ENCODE results near the gene SNX24.

Gene SNX24

GRCh38 chr5:122919969-122920368 lies 74.6 kb downstream of the SNX24 start:
- DNase-seq (ENCODE audit: low read depth, low spot score) = no peak

GRCh38 chr5:122921826-122922225 lies 76.4 kb downstream of the SNX24 start:
- DNase-seq (ENCODE audit: low read depth, low spot score) = no peak

GRCh38 chr5:122924203-122924602 lies 78.8 kb downstream of the SNX24 start:
- DNase-seq (ENCODE audit: low read depth, low spot score) = no peak

GRCh38 chr5:122924719-122925395 lies 79.4 kb downstream of the SNX24 start:
- DNase-seq (ENCODE audit: low read depth, low spot score) = no peak

- DNase-seq (ENCODE audit: low read depth, low spot score) = no peak
These were observed 83.6 kb downstream of the SNX24 start for GRCh38 chr5:122929001-122929400.

GRCh38 chr5:122929980-122930379 lies 84.6 kb downstream of the SNX24 start:
- DNase-seq (ENCODE audit: low read depth, low spot score) = no peak

- no peak for DNase-seq (ENCODE audit: low read depth, low spot score)
These were observed 88.5 kb downstream of the SNX24 start for GRCh38 chr5:122933956-122934355.

- no peak for DNase-seq (ENCODE audit: low read depth, low spot score)
These were observed 90.7 kb downstream of the SNX24 start for GRCh38 chr5:122936088-122936487.

GRCh38 chr5:122937914-122938313 lies 92.5 kb downstream of the SNX24 start:
- DNase-seq (ENCODE audit: low read depth, low spot score) = no peak

GRCh38 chr5:122940890-122941289 lies 95.5 kb downstream of the SNX24 start:
- no peak for DNase-seq (ENCODE audit: low read depth, low spot score)

- no peak for DNase-seq (ENCODE audit: low read depth, low spot score)
These were observed 96.3 kb downstream of the SNX24 start for GRCh38 chr5:122941737-122942136.

GRCh38 chr5:122942164-122942914 lies 96.9 kb downstream of the SNX24 start:
- DNase-seq (ENCODE audit: low read depth, low spot score) = no peak

- no peak for DNase-seq (ENCODE audit: low read depth, low spot score)
These were observed 97.8 kb downstream of the SNX24 start for GRCh38 chr5:122943050-122943698.

- DNase-seq (ENCODE audit: low read depth, low spot score) = no peak
These were observed 98.6 kb downstream of the SNX24 start for GRCh38 chr5:122944051-122944450.

GRCh38 chr5:122947372-122947771 lies 102.0 kb downstream of the SNX24 start:
- DNase-seq (ENCODE audit: low read depth, low spot score) = no peak

GRCh38 chr5:122947772-122948171 lies 102.4 kb downstream of the SNX24 start:
- no peak for DNase-seq (ENCODE audit: low read depth, low spot score)

- no peak for DNase-seq (ENCODE audit: low read depth, low spot score)
These were observed 102.9 kb downstream of the SNX24 start for GRCh38 chr5:122948319-122948718.

GRCh38 chr5:122951658-122952057 lies 106.2 kb downstream of the SNX24 start:
- no peak for DNase-seq (ENCODE audit: low read depth, low spot score)

- no peak for DNase-seq (ENCODE audit: low read depth, low spot score)
These were observed 109.3 kb downstream of the SNX24 start for GRCh38 chr5:122954719-122955118.

GRCh38 chr5:122957457-122957856 lies 112.0 kb downstream of the SNX24 start:
- DNase-seq (ENCODE audit: low read depth, low spot score) = no peak

GRCh38 chr5:122959740-122960445 lies 114.5 kb downstream of the SNX24 start:
- DNase-seq (ENCODE audit: low read depth, low spot score) = no peak

- DNase-seq (ENCODE audit: low read depth, low spot score) = no peak
These were observed 117.9 kb downstream of the SNX24 start for GRCh38 chr5:122963305-122963704.
